Bone marrow (tissue), 2 donors: Measurements from ENCODE around the gene ZNF593.

Experiments used
- DNase-seq, 2 donors: peaks; one replicate each; lab custom pipeline; 2025; lab: John Stamatoyannopoulos, UW

ZNF593 gene

GRCh38 chr1:26148887-26149286 lies 20.8 kb upstream of the ZNF593 start:
- no peak for DNase-seq

GRCh38 chr1:26153966-26154532 lies 15.7 kb upstream of the ZNF593 start:
- no peak for DNase-seq

- no peak for DNase-seq
These were observed 15.0 kb upstream of the ZNF593 start for GRCh38 chr1:26154750-26155149.

- no peak for DNase-seq
These were observed 14.1 kb upstream of the ZNF593 start for GRCh38 chr1:26155370-26156284.

- no peak for DNase-seq
These were observed 13.2 kb upstream of the ZNF593 start for GRCh38 chr1:26156285-26157038.

GRCh38 chr1:26158271-26158907 lies 11.3 kb upstream of the ZNF593 start:
- DNase-seq = no peak

GRCh38 chr1:26158908-26159742 lies 10.6 kb upstream of the ZNF593 start, which contains the start of gene FAM110D:
Gene FAM110D, plus strand, starts transcription at chr1:26159079. Its CDS starts 2,213 bp downstream, at chr1:26161292.
- no peak for DNase-seq

- no peak for DNase-seq
These were observed 10.0 kb upstream of the ZNF593 start for GRCh38 chr1:26159743-26160039.

- no peak for DNase-seq
These were observed 8.9 kb upstream of the ZNF593 start for GRCh38 chr1:26160527-26161414.

GRCh38 chr1:26161415-26162219 lies 8.1 kb upstream of the ZNF593 start:
- peak in 1 of 2 donors; percentile 56 for DNase-seq

GRCh38 chr1:26162220-26162709 lies 7.4 kb upstream of the ZNF593 start:
- DNase-seq = no peak

GRCh38 chr1:26163684-26164035 lies 6.0 kb upstream of the ZNF593 start:
- DNase-seq = no peak

- DNase-seq = peak in 1 of 2 donors; percentile 46
These were observed 5.5 kb upstream of the ZNF593 start for GRCh38 chr1:26164036-26164860.

- DNase-seq = no peak
These were observed 4.6 kb upstream of the ZNF593 start for GRCh38 chr1:26164861-26165842.

- DNase-seq = no peak
These were observed 2.9 kb upstream of the ZNF593 start for GRCh38 chr1:26166719-26167281.

GRCh38 chr1:26168410-26169197 lies 1.1 kb upstream of the ZNF593 start, which contains the start of gene C1orf232:
Gene C1orf232, minus strand, starts transcription at chr1:26168963. Its CDS starts 464 bp downstream, at chr1:26168499.
- DNase-seq = no peak
